HCT116 (cell line): ENCODE measurements around the gene ZNF165. TPM values are rescaled to one million over a fixed set of nuclear protein-coding genes. Genes with fewer than 3 reads are reported as not detected.

ENCODE experiments used
- ATAC-seq: fragments of 200-7000 bp; cut with Tn5 transposase; 2 replicates; pipeline ENCODE4 v1.9.1; 2020; ENCODE audit warnings: mild to moderate bottlenecking, moderate library complexity
- BruUV-seq: library from RNA; stranded (reverse); fragments of 400-500 nt; replicated peaks from 2 replicates; lab custom pipeline; 2021; lab: Mats Ljungman, UMichigan
- CTCF ChIA-PET: fragments of 300-600 bp; sonication (Branson Sonifier 250); formaldehyde crosslinking; loops from one replicate; lab custom pipeline; 2021; ENCODE audit warnings: antibody characterized with exemption; lab: Charles Lee
- POLR2A ChIA-PET: fragments of 300-600, 350-600 bp; sonication (Branson Sonifier 250); formaldehyde crosslinking; loops from one replicate; lab custom pipeline; 2021; ENCODE audit warnings: antibody characterized with exemption; lab: Charles Lee
- RAD21 ChIA-PET, 2 experiments: fragments of 300-600 bp; sonication (Branson Sonifier 250); formaldehyde crosslinking; loops; one replicate each; lab custom pipeline; 2023; ENCODE audit warnings: low total read pairs in 2 of 2; ENCODE audit not compliant: uncharacterized antibody in 2 of 2, unreplicated experiment in 2 of 2, low non-redundant PET in 1 of 2; lab: Charles Lee
- DNase-seq: peaks from one replicate; pipeline ENCODE4 v3.0.0-alpha.2; 2010; ENCODE audit warnings: low read depth, low spot score
- H2AFZ ChIP-seq: fragments of 200-600 bp; shearing (Covaris generic), sonication (generic); 2 replicates; pipeline ENCODE4 v1.6.1; 2017; ENCODE audit warnings: low read depth, mixed run types, mixed read lengths, antibody characterized with exemption, low read length; ENCODE audit not compliant: poor library complexity, severe bottlenecking
- H3K27ac ChIP-seq: 2 replicates; pipeline ENCODE4 v1.5.1; 2012; ENCODE audit warnings: low read depth, low read length
- H3K27me3 ChIP-seq: fragments of 200-600 bp; sonication (generic); 2 replicates; pipeline ENCODE4 v1.6.1; 2016; ENCODE audit warnings: mixed run types, low read length, mixed read lengths; ENCODE audit not compliant: insufficient read depth
- H3K36me3 ChIP-seq, 2 experiments: fragments of 200-500 bp in 1 of 2; fragments of 200-600 bp in 1 of 2; sonication (Bioruptor generic) in 1 of 2; sonication (generic) in 1 of 2; 2 replicates each; pipeline versions ENCODE4 v1.5.1 to v1.6.1; 2014 to 2016; ENCODE audit warnings: low read length in 2 of 2, inconsistent platforms in 1 of 2, mixed read lengths in 1 of 2, mixed run types in 1 of 2; ENCODE audit not compliant: insufficient read depth in 2 of 2, control insufficient read depth in 1 of 2
- H3K4me1 ChIP-seq, 2 experiments: fragments of 200-600 bp in 1 of 2; sonication (generic) in 1 of 2; 2 replicates each; pipeline versions ENCODE4 v1.5.1 to v1.6.1; 2012 to 2017; ENCODE audit warnings: low read length in 2 of 2, inconsistent platforms in 1 of 2, mild to moderate bottlenecking in 1 of 2, mixed read lengths in 1 of 2, mixed run types in 1 of 2, moderate library complexity in 1 of 2; ENCODE audit not compliant: insufficient read depth in 2 of 2, control insufficient read depth in 1 of 2
- H3K4me2 ChIP-seq: fragments of 200-600 bp; sonication (generic); 2 replicates; pipeline ENCODE4 v1.6.1; 2017; ENCODE audit warnings: mixed run types, low read length, mixed read lengths
- H3K4me3 ChIP-seq, 2 experiments: fragments of 200-600 bp in 1 of 2; sonication (generic) in 1 of 2; replicated peaks in 1 of 2; 2 replicates each; pipeline ENCODE4 v1.5.1; 2011 to 2016; ENCODE audit warnings: low read length in 2 of 2, control low read depth in 1 of 2, low read depth in 1 of 2, mild to moderate bottlenecking in 1 of 2, mixed read lengths in 1 of 2, mixed run types in 1 of 2
- H3K79me2 ChIP-seq: fragments of 200-600 bp; sonication (generic); 2 replicates; pipeline ENCODE4 v1.6.1; 2017; ENCODE audit warnings: mild to moderate bottlenecking, mixed run types, low read length, moderate library complexity, mixed read lengths; ENCODE audit not compliant: insufficient read depth
- H3K9ac ChIP-seq: fragments of 200-600 bp; sonication (generic); 2 replicates; pipeline ENCODE4 v1.6.1; 2016; ENCODE audit warnings: low read length, mixed read lengths
- H3K9me2 ChIP-seq: fragments of 200-600 bp; sonication (generic), shearing (Covaris generic); 2 replicates; pipeline ENCODE4 v1.6.1; 2017; ENCODE audit warnings: mixed run types, mild to moderate bottlenecking, moderate library complexity; ENCODE audit not compliant: insufficient read depth
- H3K9me3 ChIP-seq, 2 experiments: fragments of 200-500 bp in 1 of 2; fragments of 200-600 bp in 1 of 2; sonication (Bioruptor generic) in 1 of 2; sonication (generic) in 1 of 2; 2 replicates each; pipeline ENCODE4 v1.6.1; 2014 to 2017; ENCODE audit warnings: low read length in 2 of 2, mixed read lengths in 2 of 2, inconsistent platforms in 1 of 2, low read depth in 1 of 2, mild to moderate bottlenecking in 1 of 2, mixed run types in 1 of 2, moderate library complexity in 1 of 2; ENCODE audit not compliant: control insufficient read depth in 1 of 2, insufficient read depth in 1 of 2
- H4K20me1 ChIP-seq: fragments of 200-600 bp; sonication (generic), shearing (Covaris generic); 2 replicates; pipeline ENCODE4 v1.6.1; 2017; ENCODE audit warnings: mixed run types, mild to moderate bottlenecking, moderate library complexity; ENCODE audit not compliant: insufficient read depth
- CEBPB ChIP-seq: IDR thresholded peaks from 2 replicates; pipeline ENCODE4 v1.6.1; 2012; ENCODE audit warnings: low read depth
- ELF1 ChIP-seq: IDR thresholded peaks from 2 replicates; pipeline ENCODE4 v1.6.1; 2012; ENCODE audit warnings: low read depth, borderline replicate concordance
- EZH2 ChIP-seq: fragments of 200-600 bp; sonication (generic); IDR thresholded peaks from 2 replicates; pipeline ENCODE4 v1.6.1; 2017; ENCODE audit warnings: antibody characterized with exemption, mixed run types
- EZH2phosphoT487 ChIP-seq: fragments of 200-600 bp; IDR thresholded peaks from 2 replicates; pipeline ENCODE4 v1.6.1; 2018; ENCODE audit warnings: antibody characterized with exemption, borderline replicate concordance
- POLR2A ChIP-seq: IDR thresholded peaks from 2 replicates; pipeline ENCODE4 v1.7.0; 2011; ENCODE audit warnings: borderline replicate concordance; ENCODE audit not compliant: insufficient read depth, insufficient read length; ENCODE audit errors: extremely low read depth
- SIN3A ChIP-seq: IDR thresholded peaks from 2 replicates; pipeline ENCODE4 v1.6.1; 2012; ENCODE audit warnings: low read depth
- YY1 ChIP-seq: IDR thresholded peaks from 2 replicates; pipeline ENCODE4 v1.6.1; 2011; ENCODE audit warnings: low read length, low read depth, moderate library complexity, mild to moderate bottlenecking; ENCODE audit not compliant: insufficient replicate concordance; ENCODE audit errors: extremely low read depth
- intact Hi-C: fragments of 100-400 bp; cut with micrococcal nuclease; formaldehyde crosslinking; loops from 2 replicates; pipeline ENCODE4 v1.10.0; 2022
- total RNA-seq: library from RNA; stranded (reverse); gene quantifications from one replicate; pipeline ENCODE4 v1.2.1, GENCODE V29; 2021; ENCODE audit not compliant: unreplicated experiment
- TF ChIP-seq, protein P1 (sequence below): IDR thresholded peaks from 2 replicates; pipeline ENCODE4 v1.6.1; 2012; ENCODE audit warnings: low read depth
- TF ChIP-seq, protein P2 (sequence below), 3 experiments: fragments of 200-600 bp in 1 of 3; sonication (generic) in 1 of 3; IDR thresholded peaks in 2 of 3; conservative IDR thresholded peaks in 1 of 3; 2 replicates each; pipeline ENCODE4 v1.5.1; 2012 to 2017; ENCODE audit warnings: low read depth in 2 of 3, low read length in 2 of 3, antibody characterized with exemption in 1 of 3, borderline replicate concordance in 1 of 3, control low read depth in 1 of 3, mild to moderate bottlenecking in 1 of 3, mixed read lengths in 1 of 3, mixed run types in 1 of 3, moderate library complexity in 1 of 3; ENCODE audit not compliant: insufficient read depth in 1 of 3

The ZNF165 gene
- total RNA-seq, 1 experiment from 2014 or later: 11.2 TPM

DNA sequence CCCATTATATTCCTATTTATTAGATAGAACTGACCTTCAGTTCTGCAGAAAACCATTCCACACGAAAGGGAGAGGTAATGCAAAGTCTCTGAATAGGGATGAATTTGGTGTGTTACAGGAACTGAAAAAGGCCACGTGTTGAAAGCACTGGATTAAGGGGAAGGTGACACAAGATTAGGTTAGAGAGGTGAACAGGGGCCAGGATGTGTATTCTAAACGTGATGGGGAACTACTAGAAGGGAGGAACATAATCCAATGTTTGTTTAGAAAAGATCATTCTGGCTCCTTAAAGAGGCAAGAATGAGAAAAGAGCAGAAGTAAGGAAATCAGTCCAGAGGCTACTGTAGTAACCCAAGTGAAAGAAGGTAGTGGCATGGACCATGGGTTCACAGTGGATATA lies 55.0 kb downstream of the ZNF165 start:
- no peak for TF ChIP-seq EZH2phosphoT487
- no peak for TF ChIP-seq EZH2
- no peak for TF ChIP-seq SIN3A
- no peak for TF ChIP-seq CEBPB
- TF ChIP-seq ELF1: no peak
- no peak for TF ChIP-seq POLR2A
- TF ChIP-seq, protein P1, sequence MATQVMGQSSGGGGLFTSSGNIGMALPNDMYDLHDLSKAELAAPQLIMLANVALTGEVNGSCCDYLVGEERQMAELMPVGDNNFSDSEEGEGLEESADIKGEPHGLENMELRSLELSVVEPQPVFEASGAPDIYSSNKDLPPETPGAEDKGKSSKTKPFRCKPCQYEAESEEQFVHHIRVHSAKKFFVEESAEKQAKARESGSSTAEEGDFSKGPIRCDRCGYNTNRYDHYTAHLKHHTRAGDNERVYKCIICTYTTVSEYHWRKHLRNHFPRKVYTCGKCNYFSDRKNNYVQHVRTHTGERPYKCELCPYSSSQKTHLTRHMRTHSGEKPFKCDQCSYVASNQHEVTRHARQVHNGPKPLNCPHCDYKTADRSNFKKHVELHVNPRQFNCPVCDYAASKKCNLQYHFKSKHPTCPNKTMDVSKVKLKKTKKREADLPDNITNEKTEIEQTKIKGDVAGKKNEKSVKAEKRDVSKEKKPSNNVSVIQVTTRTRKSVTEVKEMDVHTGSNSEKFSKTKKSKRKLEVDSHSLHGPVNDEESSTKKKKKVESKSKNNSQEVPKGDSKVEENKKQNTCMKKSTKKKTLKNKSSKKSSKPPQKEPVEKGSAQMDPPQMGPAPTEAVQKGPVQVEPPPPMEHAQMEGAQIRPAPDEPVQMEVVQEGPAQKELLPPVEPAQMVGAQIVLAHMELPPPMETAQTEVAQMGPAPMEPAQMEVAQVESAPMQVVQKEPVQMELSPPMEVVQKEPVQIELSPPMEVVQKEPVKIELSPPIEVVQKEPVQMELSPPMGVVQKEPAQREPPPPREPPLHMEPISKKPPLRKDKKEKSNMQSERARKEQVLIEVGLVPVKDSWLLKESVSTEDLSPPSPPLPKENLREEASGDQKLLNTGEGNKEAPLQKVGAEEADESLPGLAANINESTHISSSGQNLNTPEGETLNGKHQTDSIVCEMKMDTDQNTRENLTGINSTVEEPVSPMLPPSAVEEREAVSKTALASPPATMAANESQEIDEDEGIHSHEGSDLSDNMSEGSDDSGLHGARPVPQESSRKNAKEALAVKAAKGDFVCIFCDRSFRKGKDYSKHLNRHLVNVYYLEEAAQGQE: no peak
- TF ChIP-seq YY1: no peak
- TF ChIP-seq, protein P2, sequence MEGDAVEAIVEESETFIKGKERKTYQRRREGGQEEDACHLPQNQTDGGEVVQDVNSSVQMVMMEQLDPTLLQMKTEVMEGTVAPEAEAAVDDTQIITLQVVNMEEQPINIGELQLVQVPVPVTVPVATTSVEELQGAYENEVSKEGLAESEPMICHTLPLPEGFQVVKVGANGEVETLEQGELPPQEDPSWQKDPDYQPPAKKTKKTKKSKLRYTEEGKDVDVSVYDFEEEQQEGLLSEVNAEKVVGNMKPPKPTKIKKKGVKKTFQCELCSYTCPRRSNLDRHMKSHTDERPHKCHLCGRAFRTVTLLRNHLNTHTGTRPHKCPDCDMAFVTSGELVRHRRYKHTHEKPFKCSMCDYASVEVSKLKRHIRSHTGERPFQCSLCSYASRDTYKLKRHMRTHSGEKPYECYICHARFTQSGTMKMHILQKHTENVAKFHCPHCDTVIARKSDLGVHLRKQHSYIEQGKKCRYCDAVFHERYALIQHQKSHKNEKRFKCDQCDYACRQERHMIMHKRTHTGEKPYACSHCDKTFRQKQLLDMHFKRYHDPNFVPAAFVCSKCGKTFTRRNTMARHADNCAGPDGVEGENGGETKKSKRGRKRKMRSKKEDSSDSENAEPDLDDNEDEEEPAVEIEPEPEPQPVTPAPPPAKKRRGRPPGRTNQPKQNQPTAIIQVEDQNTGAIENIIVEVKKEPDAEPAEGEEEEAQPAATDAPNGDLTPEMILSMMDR (IDR thresholded peaks at IDR 0.05 in 2 of 3, conservative IDR thresholded peaks at IDR 0.05 in 1 of 3; ENCODE audit: borderline replicate concordance in 1 of 3, insufficient read depth in 1 of 3, low read depth in 2 of 3, low read length in 2 of 3): no peak
- peaks cover 56% of the 10 kb centered on the region for H3K79me2 ChIP-seq
- H3K9me3 ChIP-seq: no peaks in the 10 kb centered on the region
- H3K4me2 ChIP-seq: peak overlapping the region; percentile 80
- peaks cover 6 to 16% of the 10 kb centered on the region in 2 experiments for H3K4me1 ChIP-seq
- peak overlapping the region; percentile 71; the same call in 1 of the 2 replicates for H3K9ac ChIP-seq
- ChIA-PET CTCF (no interaction called here), POLR2A (no interaction called here), RAD21 (no interaction called here)
- H2AFZ ChIP-seq: no peak overlapping the region
- no TSS peak for BruUV-seq
- no peaks in the 10 kb centered on the region for H3K27me3 ChIP-seq
- H3K4me3 ChIP-seq: peak overlapping the region; percentile 90 to 93
- H3K9me2 ChIP-seq: no peaks in the 10 kb centered on the region
- no peaks in the 10 kb centered on the region for H4K20me1 ChIP-seq
- H3K36me3 ChIP-seq: 0 out of 4 replicates have a peak, but pooled peaks cover 3 to 8% of the 10 kb centered on the region in 2 experiments
- intact Hi-C loops: loop anchor here (2.0 kb wide), 2 partner anchors 77 to 549 kb away; no protein-coding TSS in a partner anchor
- DNase-seq: no peak
- no peak overlapping the region for H3K27ac ChIP-seq
- no peak for ATAC-seq
